ENCODE results near the gene NAA80.

GRCh38 chr3:50297384-50297775 lies 1.8 kb downstream of the NAA80 start:
- TF ChIP-seq, protein P1, sequence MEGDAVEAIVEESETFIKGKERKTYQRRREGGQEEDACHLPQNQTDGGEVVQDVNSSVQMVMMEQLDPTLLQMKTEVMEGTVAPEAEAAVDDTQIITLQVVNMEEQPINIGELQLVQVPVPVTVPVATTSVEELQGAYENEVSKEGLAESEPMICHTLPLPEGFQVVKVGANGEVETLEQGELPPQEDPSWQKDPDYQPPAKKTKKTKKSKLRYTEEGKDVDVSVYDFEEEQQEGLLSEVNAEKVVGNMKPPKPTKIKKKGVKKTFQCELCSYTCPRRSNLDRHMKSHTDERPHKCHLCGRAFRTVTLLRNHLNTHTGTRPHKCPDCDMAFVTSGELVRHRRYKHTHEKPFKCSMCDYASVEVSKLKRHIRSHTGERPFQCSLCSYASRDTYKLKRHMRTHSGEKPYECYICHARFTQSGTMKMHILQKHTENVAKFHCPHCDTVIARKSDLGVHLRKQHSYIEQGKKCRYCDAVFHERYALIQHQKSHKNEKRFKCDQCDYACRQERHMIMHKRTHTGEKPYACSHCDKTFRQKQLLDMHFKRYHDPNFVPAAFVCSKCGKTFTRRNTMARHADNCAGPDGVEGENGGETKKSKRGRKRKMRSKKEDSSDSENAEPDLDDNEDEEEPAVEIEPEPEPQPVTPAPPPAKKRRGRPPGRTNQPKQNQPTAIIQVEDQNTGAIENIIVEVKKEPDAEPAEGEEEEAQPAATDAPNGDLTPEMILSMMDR (conservative IDR thresholded peaks at IDR 0.05; ENCODE audit: low read depth, low read length), result no peak
- TF ChIP-seq EZH2 (IDR thresholded peaks at IDR 0.05; ENCODE audit: low read length, unreplicated experiment), result no peak
- no peak for TF ChIP-seq EZH2phosphoT487 (IDR thresholded peaks at IDR 0.05; ENCODE audit: borderline replicate concordance, low read length)

All from PC-3 (cell line).